GM18951 (cell line): ENCODE data around the gene TLCD5.

Experiments
- POLR2A ChIP-seq: IDR thresholded peaks from 4 replicates; pipeline ENCODE4 v1.6.1; 2011; ENCODE audit warnings: mild to moderate bottlenecking; ENCODE audit not compliant: insufficient read length, insufficient read depth; ENCODE audit errors: extremely low read depth
- in situ Hi-C: fragments of 300-500 bp; cut with MboI; formaldehyde crosslinking; loops from one replicate; pipeline ENCODE4 v1.12.0; 2022; ENCODE audit warnings: low sequenced_read_pairs, mixed read lengths, inconsistent platforms; ENCODE audit not compliant: unreplicated experiment

TLCD5 gene

GRCh38 chr11:120350637-120351036, 25.5 kb downstream of the TLCD5 start:
- in situ Hi-C loops: no loop called here
- TF ChIP-seq POLR2A: no peak

GRCh38 chr11:120352405-120352804, 27.3 kb downstream of the TLCD5 start:
- no peak for TF ChIP-seq POLR2A
- in situ Hi-C loops: no loop called here

- no peak for TF ChIP-seq POLR2A
- in situ Hi-C loops: no loop called here
These were observed 29.0 kb downstream of the TLCD5 start for GRCh38 chr11:120354068-120354467.

- in situ Hi-C loops: no loop called here
- TF ChIP-seq POLR2A: no peak
These were observed 29.7 kb downstream of the TLCD5 start for GRCh38 chr11:120354779-120355178.

GRCh38 chr11:120357620-120358019, 32.5 kb downstream of the TLCD5 start:
- in situ Hi-C loops: no loop called here
- no peak for TF ChIP-seq POLR2A

GRCh38 chr11:120358729-120359128, 33.6 kb downstream of the TLCD5 start:
- TF ChIP-seq POLR2A: no peak
- in situ Hi-C loops: no loop called here

- TF ChIP-seq POLR2A: no peak
- in situ Hi-C loops: no loop called here
These were observed 38.3 kb downstream of the TLCD5 start for GRCh38 chr11:120363436-120363835.

- in situ Hi-C loops: no loop called here
- no peak for TF ChIP-seq POLR2A
These were observed 40.4 kb downstream of the TLCD5 start for GRCh38 chr11:120365512-120365911.

GRCh38 chr11:120372296-120372695, 47.2 kb downstream of the TLCD5 start:
- TF ChIP-seq POLR2A: no peak
- in situ Hi-C loops: no loop called here

- in situ Hi-C loops: no loop called here
- no peak for TF ChIP-seq POLR2A
These were observed 50.0 kb downstream of the TLCD5 start for GRCh38 chr11:120375076-120375475.

GRCh38 chr11:120376547-120377182, 51.6 kb downstream of the TLCD5 start:
- in situ Hi-C loops: no loop called here
- no peak for TF ChIP-seq POLR2A

- in situ Hi-C loops: no loop called here
- TF ChIP-seq POLR2A: no peak
These were observed 53.4 kb downstream of the TLCD5 start for GRCh38 chr11:120378474-120378873.

GRCh38 chr11:120381401-120381800, 56.3 kb downstream of the TLCD5 start:
- TF ChIP-seq POLR2A: no peak
- in situ Hi-C loops: no loop called here
